ENCODE measurements around the gene HSPA1L. TPM values are rescaled to one million over a fixed set of nuclear protein-coding genes. Genes with fewer than 3 reads are reported as not detected.

Gene HSPA1L
- total RNA-seq, 4 donors from 2014 or later = 0.88 to 1.7 (median 1.5) TPM; not detected in 1

GRCh38 chr6:31837369-31838113 is 22.5 kb upstream of the HSPA1L start:
- Histone ChIP-seq H3K4me3 (peak overlapping the region in 2 of 4 donors; percentile 19 to 97), H3K36me3 (peaks cover 0 to 43% (median 0%) of the 10 kb centered on the region in 3 donors), H3K27ac (peak overlapping the region; percentile 44 to 97 (median 95)), H3K9me3 (no peaks in the 10 kb centered on the region), H3K4me1 (peaks cover 7 to 37% (median 22%) of the 10 kb centered on the region in 4 donors), H3K27me3 (no peaks in the 10 kb centered on the region)
- TF ChIP-seq POLR2A (IDR thresholded peaks at IDR 0.05) (peak in 1 of 2 donors; percentile 34), CTCF (IDR thresholded peaks at IDR 0.05) (peak in 3 of 6 experiments; percentile 17 to 22 (median 19))
- DNase-seq = peak in 1 of 3 donors; percentile 65

- Histone ChIP-seq H3K27me3 (no peaks in the 10 kb centered on the region), H3K9me3 (no peaks in the 10 kb centered on the region), H3K4me1 (peaks cover 7 to 41% (median 22%) of the 10 kb centered on the region in 4 donors), H3K27ac (peak overlapping the region; percentile 44 to 97 (median 95)), H3K36me3 (peaks cover 0 to 43% (median 0%) of the 10 kb centered on the region in 3 donors), H3K4me3 (peak overlapping the region; percentile 29 to 97 (median 80))
- no peak for DNase-seq
- TF ChIP-seq CTCF (IDR thresholded peaks at IDR 0.05) (no peak), POLR2A (IDR thresholded peaks at IDR 0.05) (no peak)
Observed at GRCh38 chr6:31836474-31837368, 21.6 kb upstream of the HSPA1L start.

- TF ChIP-seq CTCF (IDR thresholded peaks at IDR 0.05) (no peak), POLR2A (IDR thresholded peaks at IDR 0.05) (no peak)
- Histone ChIP-seq H3K9me3 (no peaks in the 10 kb centered on the region), H3K27ac (peak overlapping the region; percentile 44 to 97 (median 95)), H3K27me3 (no peaks in the 10 kb centered on the region), H3K4me3 (peak overlapping the region; percentile 29 to 97 (median 80)), H3K4me1 (peaks cover 7 to 47% (median 22%) of the 10 kb centered on the region in 4 donors), H3K36me3 (peaks cover 0 to 38% (median 0%) of the 10 kb centered on the region in 3 donors)
- no peak for DNase-seq
Observed at GRCh38 chr6:31836047-31836473, 21.0 kb upstream of the HSPA1L start.

- Histone ChIP-seq H3K4me3 (peak overlapping the region; percentile 76 to 97 (median 90)), H3K27me3 (no peaks in the 10 kb centered on the region), H3K4me1 (peaks cover 7 to 53% (median 22%) of the 10 kb centered on the region in 4 donors), H3K27ac (peak overlapping the region; percentile 94 to 97 (median 96)), H3K36me3 (peaks cover 0 to 26% (median 0%) of the 10 kb centered on the region in 3 donors), H3K9me3 (no peaks in the 10 kb centered on the region)
- peak; percentile 83 to 92 (median 90) for DNase-seq
- TF ChIP-seq POLR2A (IDR thresholded peaks at IDR 0.05) (peak; percentile 38 to 50), CTCF (IDR thresholded peaks at IDR 0.05) (no peak)
Observed at GRCh38 chr6:31834367-31835250, 19.5 kb upstream of the HSPA1L start.
